Stimulated activated CD8-positive, alpha-beta memory T cell treated with anti-CD3 and anti-CD28 coated beads, Interleukin-15, amount 100 ng/mL, for 4 hours (primary cell): ENCODE data around the gene ZHX3.
A peak's percentile ranks its signal among the peaks of the same experiment; 100 is the strongest.

Experiments used
- DNase-seq, 2 donors: peaks; one replicate each; pipeline ENCODE4 v3.0.0-alpha.2; 2020; ENCODE audit warnings: low read depth in 2 of 2

The ZHX3 gene

GRCh38 chr20:41317546-41318270 lies at the start of gene ZHX3:
Gene ZHX3 (minus strand): TSS chr20:41317731. CDS start chr20:41204916, 112,815 bp downstream.
- peak; percentile 90 to 96 for DNase-seq

- no peak for DNase-seq
Measured at GRCh38 chr20:41367393-41367695, 49.8 kb upstream of the ZHX3 start.

GRCh38 chr20:41366546-41367392 lies 49.2 kb upstream of the ZHX3 start, which contains the start of gene EMILIN3:
Gene EMILIN3 (minus strand): TSS chr20:41366818. CDS start chr20:41366634, 184 bp downstream.
- DNase-seq = no peak

- DNase-seq = no peak
Measured at GRCh38 chr20:41365777-41366545, 48.4 kb upstream of the ZHX3 start.

- no peak for DNase-seq
Measured at GRCh38 chr20:41364967-41365765, 47.6 kb upstream of the ZHX3 start.

GRCh38 chr20:41364236-41364855 lies 46.8 kb upstream of the ZHX3 start:
- no peak for DNase-seq

GRCh38 chr20:41363601-41364000 lies 46.1 kb upstream of the ZHX3 start:
- DNase-seq = no peak

GRCh38 chr20:41362748-41363140 lies 45.2 kb upstream of the ZHX3 start:
- DNase-seq = no peak

- DNase-seq = no peak
Measured at GRCh38 chr20:41361757-41362747, 44.5 kb upstream of the ZHX3 start.

- no peak for DNase-seq
Measured at GRCh38 chr20:41360831-41361756, 43.6 kb upstream of the ZHX3 start.

- no peak for DNase-seq
Measured at GRCh38 chr20:41359541-41360011, 42.0 kb upstream of the ZHX3 start.

- DNase-seq = no peak
Measured at GRCh38 chr20:41358717-41359116, 41.2 kb upstream of the ZHX3 start.

- no peak for DNase-seq
Measured at GRCh38 chr20:41358230-41358629, 40.7 kb upstream of the ZHX3 start.

- no peak for DNase-seq
Measured at GRCh38 chr20:41357424-41358163, 40.1 kb upstream of the ZHX3 start.

- no peak for DNase-seq
Measured at GRCh38 chr20:41356951-41357350, 39.4 kb upstream of the ZHX3 start.

- DNase-seq = no peak
Measured at GRCh38 chr20:41355598-41356203, 38.2 kb upstream of the ZHX3 start.

- no peak for DNase-seq
Measured at GRCh38 chr20:41355192-41355591, 37.7 kb upstream of the ZHX3 start.
